Thyroid gland (tissue), 4 donors: ENCODE data around the gene DNAJC16. TPM values are rescaled to one million over a fixed set of nuclear protein-coding genes. Genes with fewer than 3 reads are reported as not detected.
"Not testable (repeated sequence)": the region's sequence is repeated elsewhere in the genome, so short reads cannot be mapped to it uniquely, and the experiment has no call there.

Source experiments
- DNase-seq, 2 donors: peaks; one replicate each; pipeline ENCODE4 v3.0.0-alpha.2; 2019
- H3K27ac ChIP-seq, 3 donors: fragments of 200-600 bp; sonication (generic); 1 replicate in 2 of 3; 2 replicates in 1 of 3; pipeline ENCODE4 v1.5.1; 2016 to 2019; ENCODE audit warnings: mild to moderate bottlenecking in 1 of 3, moderate library complexity in 1 of 3
- H3K27me3 ChIP-seq: fragments of 200-600 bp; sonication (generic); one replicate; pipeline ENCODE4 v1.5.1; 2019
- H3K36me3 ChIP-seq, 2 donors: fragments of 200-600 bp; sonication (generic); one replicate each; pipeline ENCODE4 v1.5.1; 2016 to 2019
- H3K4me1 ChIP-seq, 2 donors: fragments of 200-600 bp; sonication (generic); one replicate each; pipeline ENCODE4 v1.5.1; 2017 to 2019
- H3K4me3 ChIP-seq, 3 donors: fragments of 200-600 bp; sonication (generic); replicated peaks in 1 of 3; 1 replicate in 2 of 3; 2 replicates in 1 of 3; pipeline ENCODE4 v1.5.1; 2016; ENCODE audit warnings: mild to moderate bottlenecking in 1 of 3
- H3K9me3 ChIP-seq: fragments of 200-600 bp; sonication (generic); one replicate; pipeline ENCODE4 v1.5.1; 2017
- CTCF ChIP-seq, 6 experiments: fragments of 200-600 bp in 3 of 6; fragments of 450-650 bp in 3 of 6; sonication (generic) in 3 of 6; IDR thresholded peaks; one replicate each; pipeline ENCODE4 v1.5.1; 2016 to 2019; ENCODE audit warnings: antibody characterized with exemption in 6 of 6, mild to moderate bottlenecking in 2 of 6, inconsistent platforms in 1 of 6, moderate library complexity in 1 of 6
- POLR2A ChIP-seq, 2 donors: fragments of 450-650 bp; IDR thresholded peaks; one replicate each; pipeline ENCODE4 v1.6.1; 2017; ENCODE audit warnings: antibody characterized with exemption in 2 of 2, mild to moderate bottlenecking in 2 of 2, moderate library complexity in 1 of 2
- WGBS, 2 donors: methylation state at CpG; one replicate each; pipeline ENCODE4 v1.1.5; 2017; 5-methylcytosine and 5-hydroxymethylcytosine counted together
- intact Hi-C: fragments of 100-400 bp; cut with DNase I; formaldehyde crosslinking; loops from one replicate; pipeline ENCODE4 v1.15.1; 2023
- total RNA-seq, 4 donors: library from RNA; depleted of rRNA; stranded (reverse); fragments of >200 nt; gene quantifications; one replicate each; pipeline ENCODE4 v1.2.3, GENCODE V29; 2016

The DNAJC16 gene
- 10 to 100 TPM; 24.3 to 46.8 (median 29.7) TPM for total RNA-seq

DNA sequence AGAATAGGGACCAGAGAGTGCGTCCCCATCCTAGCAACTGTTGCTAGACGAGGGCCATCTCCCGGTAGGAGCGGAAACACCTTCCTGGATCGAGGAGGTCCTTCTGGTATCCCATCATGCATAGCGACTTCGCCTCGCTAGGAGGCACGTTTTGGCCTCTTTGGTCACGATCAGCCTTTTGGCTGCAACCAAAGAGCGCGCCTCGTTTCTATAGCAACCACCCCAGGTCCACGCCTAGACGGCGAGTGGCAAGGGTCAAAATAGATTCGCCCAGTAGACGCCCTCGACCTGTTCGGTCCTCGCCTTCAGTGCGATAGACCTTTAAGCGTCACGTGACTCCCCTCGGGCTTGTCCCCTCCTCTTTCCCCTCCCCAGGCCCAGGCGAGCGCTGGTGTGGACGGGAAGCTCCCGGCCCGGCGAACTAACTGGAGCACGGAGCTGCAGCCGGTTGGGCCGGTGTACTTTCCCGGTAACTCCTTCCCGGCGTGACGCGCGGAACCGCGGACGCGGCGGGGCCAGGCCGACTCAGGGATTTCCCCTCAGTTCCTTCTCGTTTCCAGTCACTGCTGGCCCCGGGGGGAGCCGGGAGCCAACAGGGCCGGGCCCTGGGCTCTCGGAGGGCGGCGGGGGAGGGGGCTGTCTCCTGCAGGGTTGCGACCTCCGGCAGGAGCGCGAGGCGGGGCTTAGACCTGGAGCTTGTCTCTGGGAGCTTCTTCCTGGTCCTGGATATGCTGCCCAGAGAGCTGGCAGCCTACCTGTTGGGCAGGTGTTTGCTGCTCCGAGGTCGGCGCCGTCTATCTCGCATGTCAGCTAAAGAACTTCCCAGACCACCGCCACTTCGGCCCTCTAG, at the start of gene DNAJC16:
Gene DNAJC16 (plus strand): TSS at position 359 of the 850 bp plus-strand sequence. CDS start 2,258 bp downstream, outside the sequence.
- TF ChIP-seq CTCF (IDR thresholded peaks at IDR 0.05) (peak in 3 of 6 experiments; percentile 9 to 20 (median 18)), POLR2A (IDR thresholded peaks at IDR 0.05) (peak in 1 of 2 donors; percentile 84)
- intact Hi-C loops, result no loop called here

GRCh38 chr1:15476927-15477326, 49.7 kb upstream of the DNAJC16 start:
- Histone ChIP-seq H3K27me3 (no peaks in the 10 kb centered on the region), H3K9me3 (no peaks in the 10 kb centered on the region), H3K36me3 (no peaks in the 10 kb centered on the region), H3K27ac (no peak overlapping the region), H3K4me1 (no peaks in the 10 kb centered on the region), H3K4me3 (no peak overlapping the region)
- no peak for DNase-seq
- intact Hi-C loops, result no loop called here
- no peak for TF ChIP-seq CTCF (IDR thresholded peaks at IDR 0.05)
- no peak for TF ChIP-seq POLR2A (IDR thresholded peaks at IDR 0.05)
- 91 to 95% methylated on average over 3 of the region's 3 CpGs for WGBS, 2 donors

More for the DNA sequence above, at the start of gene DNAJC16:
- DNase-seq, result peak; percentile 99
- Histone ChIP-seq H3K27me3 (no peaks in the 10 kb centered on the region), H3K9me3 (no peaks in the 10 kb centered on the region), H3K36me3 (peaks cover 0 to 4% of the 10 kb centered on the region in 2 donors), H3K4me3 (peak within 1 kb of the TSS; percentile 72 to 100 (median 82)), H3K27ac (peak within 1 kb of the TSS; percentile 92 to 98 (median 94)), H3K4me1 (peaks cover 28% of the 10 kb centered on the region in 2 donors)
- WGBS, 2 donors, result 0% methylated on average over 12 to 36 of the region's 65 CpGs

GRCh38 chr1:15477646-15478212, 48.9 kb upstream of the DNAJC16 start:
- no peaks in the 10 kb centered on the region for H3K9me3 ChIP-seq
- H3K36me3 ChIP-seq, result no peaks in the 10 kb centered on the region
- H3K4me1 ChIP-seq, result no peaks in the 10 kb centered on the region
- no peak overlapping the region for H3K4me3 ChIP-seq
- WGBS, 2 donors, result 91 to 93% methylated on average over 5 of the region's 5 CpGs
- no peak overlapping the region for H3K27ac ChIP-seq
- TF ChIP-seq POLR2A (IDR thresholded peaks at IDR 0.05), result no peak
- TF ChIP-seq CTCF (IDR thresholded peaks at IDR 0.05), result no peak
- DNase-seq, result no peak
- H3K27me3 ChIP-seq, result no peaks in the 10 kb centered on the region
- intact Hi-C loops, result no loop called here

DNA sequence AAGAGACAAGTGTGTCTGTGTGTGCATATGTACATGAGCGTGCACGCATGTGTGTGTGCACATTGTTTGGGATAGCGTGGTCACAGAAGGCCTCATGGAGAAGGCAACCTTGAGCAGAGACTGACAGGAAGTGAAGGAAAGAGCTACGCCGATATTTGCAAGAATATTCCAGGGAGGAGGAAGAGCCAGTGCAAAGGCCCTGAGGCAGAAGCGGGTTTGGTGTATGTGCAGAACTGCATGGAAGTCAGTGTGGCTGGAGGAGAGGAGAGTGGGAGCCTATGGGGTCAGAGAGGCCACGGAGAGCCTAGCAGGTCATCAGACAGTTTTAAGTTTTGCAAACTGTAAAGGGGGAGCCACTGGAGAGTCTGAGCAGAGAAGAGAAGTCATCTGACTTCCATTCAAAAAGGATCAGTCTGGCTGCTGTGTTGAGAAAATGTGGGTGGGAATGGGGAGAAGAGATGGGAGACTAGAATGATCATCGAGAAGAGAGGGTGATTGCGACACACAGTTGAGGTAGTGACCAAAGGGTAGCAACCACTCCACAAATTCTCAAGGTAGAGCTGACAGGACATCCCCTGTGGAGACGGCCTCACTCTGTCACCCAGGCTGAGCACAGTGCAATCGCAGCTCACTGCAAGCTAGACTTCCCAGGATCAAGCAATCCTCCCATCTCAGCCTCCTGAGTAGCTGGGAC, 46.8 kb upstream of the DNAJC16 start:
- Histone ChIP-seq H3K9me3 (no peaks in the 10 kb centered on the region), H3K27ac (no peak overlapping the region), H3K27me3 (no peaks in the 10 kb centered on the region), H3K4me1 (no peaks in the 10 kb centered on the region), H3K4me3 (no peak overlapping the region), H3K36me3 (no peaks in the 10 kb centered on the region)
- TF ChIP-seq POLR2A (IDR thresholded peaks at IDR 0.05) (no peak), CTCF (IDR thresholded peaks at IDR 0.05) (no peak)
- no peak for DNase-seq
- 92 to 93% methylated on average over 11 of the region's 11 CpGs for WGBS, 2 donors
- intact Hi-C loops, result no loop called here

- H3K4me3 ChIP-seq, H3K9me3 ChIP-seq, H3K27me3 ChIP-seq, DNase-seq, H3K4me1 ChIP-seq, intact Hi-C loops, H3K27ac ChIP-seq, H3K36me3 ChIP-seq: not testable (repeated sequence)
- WGBS, 2 donors, result 82 to 90% methylated on average over 6 of the region's 6 CpGs
Observed at GRCh38 chr1:15482455-15482854, 44.2 kb upstream of the DNAJC16 start.

GRCh38 chr1:15482983-15483543, 43.6 kb upstream of the DNAJC16 start:
- H3K27ac ChIP-seq, DNase-seq, intact Hi-C loops, H3K4me1 ChIP-seq, H3K9me3 ChIP-seq, H3K27me3 ChIP-seq, H3K36me3 ChIP-seq, H3K4me3 ChIP-seq: not testable (repeated sequence)
- WGBS, 2 donors, result 84 to 90% methylated on average over 11 to 16 of the region's 16 CpGs
